ENCODE measurements around the gene P2RX4. TPM values are rescaled to one million over a fixed set of nuclear protein-coding genes. Genes with fewer than 3 reads are reported as not detected.
A peak's percentile ranks its signal among the peaks of the same experiment; 100 is the strongest.

The P2RX4 gene
- total RNA-seq, 1 donor from 2014 or later = 4.3 TPM

GRCh38 chr12:121238086-121238485 is 28.2 kb downstream of the P2RX4 start:
- Histone ChIP-seq H3K9me3 (no peaks in the 10 kb centered on the region), H3K27me3 (no peaks in the 10 kb centered on the region), H3K27ac (no peak overlapping the region), H3K4me1 (peaks cover 4 to 10% of the 10 kb centered on the region in 2 donors), H3K4me3 (no peak overlapping the region), H3K36me3 (peaks cover 0 to 22% of the 10 kb centered on the region in 2 donors)
- DNase-seq (ENCODE audit: low spot score in 2 of 2) = no peak
- TF ChIP-seq, protein P1, sequence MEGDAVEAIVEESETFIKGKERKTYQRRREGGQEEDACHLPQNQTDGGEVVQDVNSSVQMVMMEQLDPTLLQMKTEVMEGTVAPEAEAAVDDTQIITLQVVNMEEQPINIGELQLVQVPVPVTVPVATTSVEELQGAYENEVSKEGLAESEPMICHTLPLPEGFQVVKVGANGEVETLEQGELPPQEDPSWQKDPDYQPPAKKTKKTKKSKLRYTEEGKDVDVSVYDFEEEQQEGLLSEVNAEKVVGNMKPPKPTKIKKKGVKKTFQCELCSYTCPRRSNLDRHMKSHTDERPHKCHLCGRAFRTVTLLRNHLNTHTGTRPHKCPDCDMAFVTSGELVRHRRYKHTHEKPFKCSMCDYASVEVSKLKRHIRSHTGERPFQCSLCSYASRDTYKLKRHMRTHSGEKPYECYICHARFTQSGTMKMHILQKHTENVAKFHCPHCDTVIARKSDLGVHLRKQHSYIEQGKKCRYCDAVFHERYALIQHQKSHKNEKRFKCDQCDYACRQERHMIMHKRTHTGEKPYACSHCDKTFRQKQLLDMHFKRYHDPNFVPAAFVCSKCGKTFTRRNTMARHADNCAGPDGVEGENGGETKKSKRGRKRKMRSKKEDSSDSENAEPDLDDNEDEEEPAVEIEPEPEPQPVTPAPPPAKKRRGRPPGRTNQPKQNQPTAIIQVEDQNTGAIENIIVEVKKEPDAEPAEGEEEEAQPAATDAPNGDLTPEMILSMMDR (IDR thresholded peaks at IDR 0.05) = no peak
- intact Hi-C loops (cut with DNase I) = no loop called here

- no peaks in the 10 kb centered on the region for H3K27me3 ChIP-seq
- TF ChIP-seq, protein P1 (IDR thresholded peaks at IDR 0.05) = no peak
- DNase-seq (ENCODE audit: low spot score in 2 of 2) = peak in 1 of 2 donors; percentile 56
- intact Hi-C loops (cut with DNase I) = no loop called here
- peaks cover 0 to 21% of the 10 kb centered on the region in 2 donors for H3K36me3 ChIP-seq
- H3K4me3 ChIP-seq = no peak overlapping the region
- H3K9me3 ChIP-seq = no peaks in the 10 kb centered on the region
- H3K27ac ChIP-seq = peak overlapping the region in 1 of 2 donors; percentile 28
- peaks cover 4 to 10% of the 10 kb centered on the region in 2 donors for H3K4me1 ChIP-seq
Measured at GRCh38 chr12:121238604-121239350, 28.8 kb downstream of the P2RX4 start.

DNA sequence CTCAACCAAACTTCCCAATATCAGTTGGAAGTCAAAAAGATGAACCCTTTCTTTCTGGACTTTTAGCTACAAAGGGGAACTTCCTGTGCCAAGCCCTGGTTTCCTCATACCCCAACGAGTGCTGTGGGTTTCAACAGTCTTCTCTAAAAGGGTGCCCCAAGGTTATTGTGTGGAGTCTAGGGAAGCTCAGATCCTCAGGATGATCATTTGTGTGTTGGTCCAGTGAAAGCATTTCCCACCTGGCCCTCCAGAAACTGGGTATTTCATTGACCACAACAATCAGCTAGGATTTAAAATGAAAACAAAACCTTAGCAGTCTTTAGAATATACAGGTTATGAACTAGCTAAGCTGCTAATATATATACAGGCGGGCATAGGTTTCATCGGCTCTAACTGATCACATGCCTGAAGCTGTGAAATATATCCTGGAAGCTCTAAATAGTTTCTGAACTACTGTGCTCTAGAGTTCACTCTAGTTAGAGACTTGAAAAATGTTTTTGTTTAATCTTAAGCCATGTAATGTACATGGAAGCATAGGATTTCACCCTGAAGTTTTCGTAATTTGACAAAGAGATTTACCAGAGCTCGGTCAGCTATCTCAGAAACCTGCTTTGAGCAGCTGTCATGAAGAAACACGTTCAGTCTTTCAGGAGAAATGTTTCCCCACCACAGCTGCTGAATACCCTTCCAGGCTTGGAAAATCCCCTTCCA is 29.6 kb downstream of the P2RX4 start:
- no peaks in the 10 kb centered on the region for H3K27me3 ChIP-seq
- H3K27ac ChIP-seq = peak overlapping the region; percentile 73 to 81
- TF ChIP-seq, protein P1 (IDR thresholded peaks at IDR 0.05) = no peak
- H3K4me3 ChIP-seq = no peak overlapping the region
- intact Hi-C loops (cut with DNase I) = no loop called here
- H3K4me1 ChIP-seq = peaks cover 4 to 10% of the 10 kb centered on the region in 2 donors
- DNase-seq (ENCODE audit: low spot score in 2 of 2) = no peak
- no peaks in the 10 kb centered on the region for H3K9me3 ChIP-seq
- H3K36me3 ChIP-seq = peaks cover 0 to 23% of the 10 kb centered on the region in 2 donors

DNA sequence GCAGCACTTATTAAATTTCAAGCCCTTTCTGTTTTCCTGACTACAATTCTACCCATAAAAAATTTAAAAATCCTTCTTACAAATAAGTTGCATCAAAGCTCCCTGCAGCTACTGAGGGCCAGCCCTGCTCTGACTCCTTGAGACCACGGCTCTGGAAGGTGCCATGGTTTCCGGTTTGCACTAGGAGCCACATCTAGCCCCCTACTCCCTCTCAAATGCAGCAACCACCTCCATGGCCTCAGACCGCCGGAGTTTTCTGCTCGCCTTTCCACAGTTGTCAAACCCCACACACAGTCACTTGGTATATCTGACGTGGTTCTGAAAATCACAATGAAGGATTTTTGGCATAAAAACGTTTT is 30.1 kb downstream of the P2RX4 start:
- TF ChIP-seq, protein P1 (IDR thresholded peaks at IDR 0.05) = no peak
- peaks cover 4 to 10% of the 10 kb centered on the region in 2 donors for H3K4me1 ChIP-seq
- H3K36me3 ChIP-seq = peaks cover 0 to 26% of the 10 kb centered on the region in 2 donors
- H3K27ac ChIP-seq = peak overlapping the region; percentile 73 to 81
- peak overlapping the region in 1 of 2 donors; percentile 65 for H3K4me3 ChIP-seq
- H3K27me3 ChIP-seq = no peaks in the 10 kb centered on the region
- no peak for DNase-seq (ENCODE audit: low spot score in 2 of 2)
- intact Hi-C loops (cut with DNase I) = no loop called here
- H3K9me3 ChIP-seq = no peaks in the 10 kb centered on the region

GRCh38 chr12:121240484-121241101 is 30.7 kb downstream of the P2RX4 start:
- Histone ChIP-seq H3K36me3 (peaks cover 0 to 28% of the 10 kb centered on the region in 2 donors), H3K27ac (peak overlapping the region; percentile 73 to 81), H3K4me3 (peak overlapping the region; percentile 20 to 65), H3K9me3 (no peaks in the 10 kb centered on the region), H3K27me3 (no peaks in the 10 kb centered on the region), H3K4me1 (peaks cover 4 to 10% of the 10 kb centered on the region in 2 donors)
- TF ChIP-seq, protein P1 (IDR thresholded peaks at IDR 0.05) = peak in 1 of 3 experiments; percentile 9
- DNase-seq (ENCODE audit: low spot score in 2 of 2) = peak; percentile 51 to 92
- intact Hi-C loops (cut with DNase I) = no loop called here

All from ascending aorta (tissue), 2 donors.